C4-2B (cell line): Measurements from ENCODE around the gene GP5.

Source experiments
- H3K27ac ChIP-seq: fragments of 450-650 bp; 2 replicates; pipeline ENCODE4 v1.5.1; 2017
- CTCF ChIP-seq: fragments of 450-650 bp; conservative IDR thresholded peaks from 2 replicates; pipeline ENCODE4 v1.5.1; 2017; ENCODE audit warnings: mild to moderate bottlenecking
- ZFX ChIP-seq: fragments of 450-650 bp; IDR thresholded peaks from 2 replicates; pipeline ENCODE4 v1.6.1; 2017

GP5 gene

GRCh38 chr3:194348354-194348753, 50.7 kb downstream of the GP5 start:
- TF ChIP-seq CTCF (no peak), ZFX (no peak)
- no peak overlapping the region for H3K27ac ChIP-seq

GRCh38 chr3:194346621-194347020, 52.4 kb downstream of the GP5 start:
- no peak for TF ChIP-seq CTCF
- TF ChIP-seq ZFX = no peak
- no peak overlapping the region for H3K27ac ChIP-seq

DNA sequence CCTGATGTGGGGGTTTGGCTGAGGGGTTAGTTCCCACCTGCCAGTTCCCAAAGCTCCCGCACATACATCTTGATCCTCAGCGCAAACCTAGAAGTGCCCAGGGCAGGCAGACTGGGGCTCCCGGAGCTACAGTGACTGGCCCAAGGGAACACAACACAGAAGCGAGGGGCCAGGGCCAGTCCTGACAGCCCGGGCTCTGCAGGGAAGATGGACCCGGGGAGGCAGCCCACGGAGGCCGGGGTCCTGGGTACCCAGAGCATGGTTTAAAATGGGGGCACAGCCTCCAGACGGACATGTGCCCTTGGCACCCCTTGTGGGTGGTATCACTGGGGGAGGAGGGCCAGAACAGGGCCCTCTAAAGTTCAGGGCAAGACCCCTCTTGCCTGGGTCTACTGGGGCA, 53.0 kb downstream of the GP5 start:
- H3K27ac ChIP-seq = no peak overlapping the region
- TF ChIP-seq ZFX (no peak), CTCF (no peak)
